Ectodermal cell (in vitro differentiated cells): ENCODE data around the gene TIAM2.

Source experiments
- H3K27ac ChIP-seq: 2 replicates; pipeline ENCODE4 v1.7.0; 2013; ENCODE audit warnings: mild to moderate bottlenecking, low read depth, low read length; ENCODE audit not compliant: insufficient read depth, poor library complexity, severe bottlenecking
- H3K27me3 ChIP-seq: 2 replicates; pipeline ENCODE4 v1.7.0; 2013; ENCODE audit warnings: mild to moderate bottlenecking, low read length; ENCODE audit not compliant: insufficient read depth, control insufficient read depth, poor library complexity, severe bottlenecking
- H3K36me3 ChIP-seq: one replicate; pipeline ENCODE4 v1.7.0; 2013; ENCODE audit warnings: low read length; ENCODE audit not compliant: control insufficient read depth, insufficient read depth
- H3K4me1 ChIP-seq: one replicate; pipeline ENCODE4 v1.7.0; 2013; ENCODE audit warnings: low read length; ENCODE audit not compliant: control insufficient read depth, insufficient read depth
- H3K4me3 ChIP-seq: 2 replicates; pipeline ENCODE4 v1.7.0; 2013; ENCODE audit warnings: low read depth, low read length, control low read depth; ENCODE audit not compliant: insufficient read depth
- H3K9me3 ChIP-seq: 2 replicates; pipeline ENCODE4 v1.7.0; 2013; ENCODE audit warnings: mild to moderate bottlenecking, low read length, moderate library complexity; ENCODE audit not compliant: control insufficient read depth
- WGBS, 2 experiments: methylation state at CpG; one replicate each; pipeline ENCODE4 v1.1.7; 2013; ENCODE audit warnings: missing lambda C conversion rate in 2 of 2; 5-methylcytosine and 5-hydroxymethylcytosine counted together

Gene TIAM2

DNA sequence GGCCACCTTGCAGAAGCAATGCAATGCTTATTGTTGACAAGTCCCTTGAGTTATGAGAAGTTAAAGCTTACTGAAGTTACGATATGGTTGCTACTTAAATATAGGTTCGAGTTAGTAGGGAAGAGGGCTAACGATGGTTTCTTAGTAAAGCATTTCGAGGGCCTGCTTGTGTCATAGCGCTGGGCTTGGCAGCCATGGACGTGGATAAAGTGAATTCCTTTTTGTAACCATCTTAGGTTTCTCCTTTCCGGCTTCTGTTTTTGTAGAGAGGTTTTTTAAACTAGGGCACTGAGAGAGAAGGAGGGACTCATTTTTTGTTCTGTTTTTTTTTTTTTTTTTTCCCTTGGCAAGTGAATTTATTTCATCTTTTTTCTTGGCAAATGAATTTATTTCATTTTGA is 27.6 kb downstream of the TIAM2 start:
- H3K27me3 ChIP-seq = no peaks in the 10 kb centered on the region
- H3K9me3 ChIP-seq = no peaks in the 10 kb centered on the region
- WGBS, 2 experiments = 94 to 96% methylated on average over 7 of the region's 7 CpGs
- no peak overlapping the region for H3K27ac ChIP-seq
- H3K36me3 ChIP-seq = no peaks in the 10 kb centered on the region
- H3K4me1 ChIP-seq = no peaks in the 10 kb centered on the region
- no peak overlapping the region for H3K4me3 ChIP-seq

- Histone ChIP-seq H3K4me3 (no peak overlapping the region), H3K27me3 (no peaks in the 10 kb centered on the region), H3K36me3 (no peaks in the 10 kb centered on the region), H3K4me1 (no peaks in the 10 kb centered on the region), H3K9me3 (no peaks in the 10 kb centered on the region), H3K27ac (no peak overlapping the region)
- 94 to 98% methylated on average over 6 to 7 of the region's 7 CpGs for WGBS, 2 experiments
Observed at GRCh38 chr6:155023717-155024116, 28.6 kb downstream of the TIAM2 start.

DNA sequence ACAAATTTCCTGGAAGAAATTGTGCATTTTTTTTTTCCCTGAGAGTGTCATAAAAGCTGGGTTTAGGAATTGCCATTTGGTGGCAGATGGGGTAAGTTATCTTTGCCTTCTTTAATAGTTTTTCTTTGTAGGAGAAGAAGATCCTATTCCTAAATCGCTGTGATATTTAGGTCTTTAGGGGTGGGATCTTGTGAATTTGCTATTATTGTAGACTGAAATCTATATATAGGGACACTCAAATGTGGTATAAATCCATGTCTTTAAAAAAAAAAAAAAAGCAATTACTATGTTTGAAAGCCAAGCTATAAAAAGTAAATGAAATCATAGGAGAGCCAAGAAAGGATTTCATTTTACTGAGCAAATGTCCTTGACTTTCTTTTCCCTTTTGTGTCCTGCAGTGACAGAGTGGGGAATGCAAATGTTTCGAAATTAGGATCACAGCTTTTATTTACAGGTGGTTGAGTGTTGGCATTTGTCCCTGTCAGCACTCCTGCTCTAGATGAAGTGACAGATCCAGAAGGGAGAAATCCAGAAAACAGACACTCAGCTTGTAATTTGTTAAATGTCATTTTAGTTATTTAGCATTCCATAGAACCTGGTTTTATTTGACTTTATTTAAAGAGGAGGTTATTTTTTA is 29.4 kb downstream of the TIAM2 start:
- no peaks in the 10 kb centered on the region for H3K27me3 ChIP-seq
- H3K4me1 ChIP-seq = no peaks in the 10 kb centered on the region
- H3K27ac ChIP-seq = no peak overlapping the region
- 86 to 88% methylated on average over 2 of the region's 2 CpGs for WGBS, 2 experiments
- no peaks in the 10 kb centered on the region for H3K9me3 ChIP-seq
- H3K36me3 ChIP-seq = no peaks in the 10 kb centered on the region
- no peak overlapping the region for H3K4me3 ChIP-seq

GRCh38 chr6:155026022-155026705 is 31.0 kb downstream of the TIAM2 start:
- no peaks in the 10 kb centered on the region for H3K36me3 ChIP-seq
- H3K27ac ChIP-seq = no peak overlapping the region
- WGBS, 2 experiments = 87 to 89% methylated on average over 4 of the region's 4 CpGs
- no peaks in the 10 kb centered on the region for H3K4me1 ChIP-seq
- no peaks in the 10 kb centered on the region for H3K9me3 ChIP-seq
- no peaks in the 10 kb centered on the region for H3K27me3 ChIP-seq
- no peak overlapping the region for H3K4me3 ChIP-seq

DNA sequence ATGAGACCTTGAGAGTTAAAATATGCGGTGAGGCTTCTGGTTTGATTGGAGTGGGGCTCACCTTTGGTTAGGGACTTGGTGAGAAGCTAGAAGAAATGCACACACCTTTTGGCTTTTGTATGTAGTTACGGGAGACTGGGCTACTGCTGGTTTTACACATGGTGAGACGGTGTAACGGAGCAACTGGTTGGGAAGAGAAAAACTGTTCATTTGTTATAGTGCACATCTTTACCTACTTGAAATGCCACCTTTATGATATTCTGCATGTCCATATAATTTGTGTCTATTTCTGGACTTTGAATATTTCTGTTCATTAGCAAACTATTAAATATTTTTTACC is 31.6 kb downstream of the TIAM2 start:
- Histone ChIP-seq H3K9me3 (no peaks in the 10 kb centered on the region), H3K4me1 (no peaks in the 10 kb centered on the region), H3K36me3 (no peaks in the 10 kb centered on the region), H3K4me3 (no peak overlapping the region), H3K27ac (no peak overlapping the region), H3K27me3 (no peaks in the 10 kb centered on the region)
- WGBS, 2 experiments = 91 to 98% methylated on average over 4 of the region's 4 CpGs

- WGBS, 2 experiments = 92 to 93% methylated on average over 8 of the region's 8 CpGs
- Histone ChIP-seq H3K9me3 (no peaks in the 10 kb centered on the region), H3K4me1 (no peaks in the 10 kb centered on the region), H3K36me3 (no peaks in the 10 kb centered on the region), H3K27ac (no peak overlapping the region), H3K27me3 (no peaks in the 10 kb centered on the region), H3K4me3 (no peak overlapping the region)
Observed at GRCh38 chr6:155030148-155030720, 35.1 kb downstream of the TIAM2 start.

GRCh38 chr6:155031091-155031490 is 36.0 kb downstream of the TIAM2 start:
- H3K4me3 ChIP-seq = no peak overlapping the region
- WGBS, 2 experiments = 86 to 95% methylated on average over 1 of the region's 1 CpG
- no peaks in the 10 kb centered on the region for H3K4me1 ChIP-seq
- H3K9me3 ChIP-seq = no peaks in the 10 kb centered on the region
- H3K27ac ChIP-seq = no peak overlapping the region
- no peaks in the 10 kb centered on the region for H3K36me3 ChIP-seq
- H3K27me3 ChIP-seq = no peaks in the 10 kb centered on the region

- peaks cover 3% of the 10 kb centered on the region for H3K4me1 ChIP-seq
- H3K4me3 ChIP-seq = no peak overlapping the region
- WGBS, 2 experiments = 93 to 95% methylated on average over 13 of the region's 13 CpGs
Observed at GRCh38 chr6:155033021-155033791, 38.1 kb downstream of the TIAM2 start.

DNA sequence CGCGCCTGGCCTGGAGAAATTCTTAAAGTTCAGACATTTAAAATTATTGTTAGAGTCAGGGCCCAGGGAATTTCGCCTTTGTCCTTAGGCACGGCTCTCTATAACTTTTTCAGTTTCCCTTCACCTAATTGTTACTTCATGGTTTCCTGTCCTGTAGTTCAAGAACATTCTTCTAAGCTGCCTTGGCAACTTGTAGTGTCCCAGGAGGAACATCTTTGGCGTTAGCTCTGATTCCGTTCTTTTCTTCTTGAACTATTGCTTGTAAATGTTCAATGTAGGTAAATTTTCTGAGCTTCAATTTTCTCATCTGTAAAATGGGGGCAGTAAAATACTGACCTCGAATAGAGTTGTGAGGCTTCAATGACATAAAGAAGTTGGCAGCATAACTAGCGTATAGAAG is 41.8 kb downstream of the TIAM2 start:
- no peaks in the 10 kb centered on the region for H3K9me3 ChIP-seq
- H3K27ac ChIP-seq = no peak overlapping the region
- H3K4me1 ChIP-seq = peaks cover 8% of the 10 kb centered on the region
- H3K36me3 ChIP-seq = no peaks in the 10 kb centered on the region
- 90 to 96% methylated on average over 8 of the region's 8 CpGs for WGBS, 2 experiments
- no peak overlapping the region for H3K4me3 ChIP-seq
- no peaks in the 10 kb centered on the region for H3K27me3 ChIP-seq

More at GRCh38 chr6:155033021-155033791, 38.1 kb downstream of the TIAM2 start:
- Histone ChIP-seq H3K27ac (no peak overlapping the region), H3K9me3 (no peaks in the 10 kb centered on the region), H3K27me3 (no peaks in the 10 kb centered on the region), H3K36me3 (no peaks in the 10 kb centered on the region)

- no peak overlapping the region for H3K4me3 ChIP-seq
- no peaks in the 10 kb centered on the region for H3K36me3 ChIP-seq
- H3K27ac ChIP-seq = no peak overlapping the region
- H3K27me3 ChIP-seq = no peaks in the 10 kb centered on the region
- WGBS, 2 experiments = 84 to 94% methylated on average over 4 of the region's 4 CpGs
- H3K4me1 ChIP-seq = peaks cover 8% of the 10 kb centered on the region
- no peaks in the 10 kb centered on the region for H3K9me3 ChIP-seq
Observed at GRCh38 chr6:155038104-155038503, 43.0 kb downstream of the TIAM2 start.
